HepG2 (cell line): ENCODE measurements around the gene TMEM256. TPM values are rescaled to one million over a fixed set of nuclear protein-coding genes. Genes with fewer than 3 reads are reported as not detected.

Source experiments
- CREB3 ChIP-seq: sonication (generic); formaldehyde crosslinking; IDR thresholded peaks from 2 replicates; pipeline ENCODE4 v1.5.0; 2020; ENCODE audit warnings: missing genetic modification reagents
- EHMT2 ChIP-seq: fragments of 200-600 bp; sonication (generic); IDR thresholded peaks from 2 replicates; pipeline ENCODE4 v1.7.0; 2017; ENCODE audit warnings: antibody characterized with exemption, low read depth, low read length, borderline replicate concordance
- ETV5 ChIP-seq: IDR thresholded peaks from 2 replicates; pipeline ENCODE4 v1.6.1; 2018; ENCODE audit warnings: missing biosample characterization, missing genetic modification reagents, inconsistent platforms, borderline replicate concordance
- FOSL1 ChIP-seq: sonication (generic); formaldehyde crosslinking; IDR thresholded peaks from 2 replicates; pipeline ENCODE4 v1.9.0; 2021; ENCODE audit warnings: missing genetic modification reagents, borderline replicate concordance
- FOXA1 ChIP-seq, 2 experiments: fragments of 450-650 bp in 1 of 2; sonication (generic) in 1 of 2; formaldehyde crosslinking in 1 of 2; IDR thresholded peaks; 2 replicates each; pipeline versions ENCODE4 v1.4.0 to v1.6.1; 2016 to 2020; ENCODE audit warnings: missing genetic modification reagents in 1 of 2
- HHEX ChIP-seq: IDR thresholded peaks from 2 replicates; pipeline ENCODE4 v1.6.1; 2016; ENCODE audit warnings: control low read depth
- KAT7 ChIP-seq: IDR thresholded peaks from 2 replicates; pipeline ENCODE4 v1.6.1; 2018; ENCODE audit warnings: borderline replicate concordance, missing compliant biosample characterization
- KLF15 ChIP-seq: sonication (generic); formaldehyde crosslinking; IDR thresholded peaks from 2 replicates; pipeline ENCODE4 v1.8.1; 2023; ENCODE audit warnings: borderline replicate concordance, mild to moderate bottlenecking, inconsistent platforms, missing genetic modification reagents, mixed read lengths
- SKIL ChIP-seq: sonication (generic); formaldehyde crosslinking; IDR thresholded peaks from 2 replicates; pipeline ENCODE4 v1.8.0; 2022; ENCODE audit warnings: missing genetic modification reagents, mild to moderate bottlenecking, moderate library complexity, borderline replicate concordance
- SNAI1 ChIP-seq: sonication (generic); formaldehyde crosslinking; IDR thresholded peaks from 2 replicates; pipeline ENCODE4 v1.5.0; 2020; ENCODE audit warnings: mild to moderate bottlenecking, missing genetic modification reagents, borderline replicate concordance
- SRSF4 ChIP-seq: fragments of 200-400 bp; formaldehyde crosslinking; IDR thresholded peaks from one replicate; pipeline ENCODE4 v1.6.1; 2018; ENCODE audit warnings: mild to moderate bottlenecking, low read depth, low read length, moderate library complexity; ENCODE audit not compliant: poor library complexity, severe bottlenecking
- SYNCRIP ChIP-seq: fragments of 200-400 bp; formaldehyde crosslinking; IDR thresholded peaks from 2 replicates; pipeline ENCODE4 v1.6.1; 2018; ENCODE audit warnings: mild to moderate bottlenecking, low read depth, low read length; ENCODE audit not compliant: insufficient read depth
- ZFP82 ChIP-seq: sonication (generic); formaldehyde crosslinking; IDR thresholded peaks from 2 replicates; pipeline ENCODE4 v1.5.1; 2020; ENCODE audit warnings: mild to moderate bottlenecking, missing genetic modification reagents, borderline replicate concordance
- ZNF232 ChIP-seq: sonication (generic); formaldehyde crosslinking; IDR thresholded peaks from 2 replicates; pipeline ENCODE4 v1.4.0; 2020; ENCODE audit warnings: missing genetic modification reagents, borderline replicate concordance
- ZNF251 ChIP-seq: sonication (generic); formaldehyde crosslinking; IDR thresholded peaks from 2 replicates; pipeline ENCODE4 v1.9.0; 2021; ENCODE audit warnings: mild to moderate bottlenecking, missing genetic modification reagents
- ZNF333 ChIP-seq: sonication (generic); formaldehyde crosslinking; IDR thresholded peaks from 2 replicates; pipeline ENCODE4 v1.4.0; 2020; ENCODE audit warnings: mild to moderate bottlenecking, missing genetic modification reagents, borderline replicate concordance
- ZNF512B ChIP-seq: sonication (generic); formaldehyde crosslinking; IDR thresholded peaks from 2 replicates; pipeline ENCODE4 v1.5.1; 2020; ENCODE audit warnings: missing genetic modification reagents, mild to moderate bottlenecking, borderline replicate concordance
- ZNF562 ChIP-seq: sonication (generic); formaldehyde crosslinking; IDR thresholded peaks from 2 replicates; pipeline ENCODE4 v1.8.0; 2022; ENCODE audit warnings: missing genetic modification reagents, borderline replicate concordance
- ZNF567 ChIP-seq: sonication (generic); formaldehyde crosslinking; IDR thresholded peaks from 2 replicates; pipeline ENCODE4 v1.8.1; 2023; ENCODE audit warnings: mild to moderate bottlenecking, missing genetic modification reagents, borderline replicate concordance
- ZNF749 ChIP-seq: sonication (generic); formaldehyde crosslinking; IDR thresholded peaks from 2 replicates; pipeline ENCODE4 v1.8.0; 2022; ENCODE audit warnings: mild to moderate bottlenecking, missing genetic modification reagents, moderate library complexity, borderline replicate concordance
- ZNF772 ChIP-seq: sonication (generic); formaldehyde crosslinking; IDR thresholded peaks from 2 replicates; pipeline ENCODE4 v1.5.0; 2020; ENCODE audit warnings: mild to moderate bottlenecking, missing genetic modification reagents
- ZNF790 ChIP-seq: sonication (generic); formaldehyde crosslinking; IDR thresholded peaks from 2 replicates; pipeline ENCODE4 v1.8.0; 2022; ENCODE audit warnings: missing genetic modification reagents, mild to moderate bottlenecking, borderline replicate concordance
- ZZZ3 ChIP-seq: sonication (generic); formaldehyde crosslinking; IDR thresholded peaks from 2 replicates; pipeline ENCODE4 v1.4.0; 2020; ENCODE audit warnings: missing genetic modification reagents, mild to moderate bottlenecking, borderline replicate concordance
- polyA plus RNA-seq, 8 experiments: library from polyadenylated mRNA; depleted of rRNA in 3 of 8; stranded (reverse) in 7 of 8; unstranded in 1 of 8; fragments of >200 nt; fragmentation: Illumina TruSeq in 4 of 8; extraction: Trizol in 4 of 8; gene quantifications; 2 replicates each; pipeline versions ENCODE4 v1.2.1 to v1.2.3, GENCODE V29; 2011 to 2016; ENCODE audit warnings: low read depth in 4 of 8, missing spikeins in 1 of 8, mixed read lengths in 1 of 8; ENCODE audit not compliant: insufficient read depth in 1 of 8
- total RNA-seq, 5 experiments: library from RNA; depleted of rRNA; stranded (reverse); fragments of >200 nt; fragmentation: Illumina TruSeq; extraction: Trizol; gene quantifications; 2 replicates each; pipeline ENCODE4 v1.2.3, GENCODE V29; 2016; ENCODE audit warnings: low read depth in 1 of 5

TMEM256 gene
- total and polyA plus RNA-seq, 2 of the 13 experiments (the other 11 are each of a cell fraction or from before 2014, with no cell fraction given): 231 to 252 TPM

- TF ChIP-seq CREB3 (CRISPR knock-in tag) (no peak), HHEX (CRISPR knock-in tag) (no peak), FOSL1 (CRISPR knock-in tag) (no peak), ZNF790 (CRISPR knock-in tag) (no peak), SYNCRIP (no peak), ZZZ3 (CRISPR knock-in tag) (0 out of 2 replicates have a peak, but pooled peaks have one; percentile 30), ZFP82 (CRISPR knock-in tag) (no peak), ZNF232 (no peak), ZNF333 (CRISPR knock-in tag) (no peak), EHMT2 (no peak), ZNF749 (no peak), ETV5 (CRISPR knock-in tag) (peak; percentile 40; the same call in 1 of the 2 replicates), ZNF251 (no peak), KLF15 (CRISPR knock-in tag) (no peak), ZNF567 (CRISPR knock-in tag) (no peak), ZNF562 (no peak), KAT7 (no peak), SNAI1 (CRISPR knock-in tag) (no peak), ZNF512B (CRISPR knock-in tag) (no peak), FOXA1 (IDR thresholded peaks at IDR 0.05) (no peak), FOXA1 (CRISPR knock-in tag; IDR thresholded peaks at IDR 0.05) (no peak), SKIL (no peak), SRSF4 (no peak), ZNF772 (CRISPR knock-in tag) (no peak)
Observed at GRCh38 chr17:7380855-7381683, 22.8 kb downstream of the TMEM256 start, which contains the start of gene TNK1 (continued).
